OCI-LY3 (cell line): ENCODE data around the gene HTT.

ENCODE experiments used
- CTCF ChIP-seq: fragments of 200-600, 300-600 bp; sonication (generic); IDR thresholded peaks from 2 replicates; pipeline ENCODE4 v1.5.1; 2014; ENCODE audit warnings: antibody characterized with exemption, low read length, low read depth
- EZH2phosphoT487 ChIP-seq: fragments of 200-600 bp; shearing (Covaris generic); IDR thresholded peaks from 2 replicates; pipeline ENCODE4 v1.6.1; 2018; ENCODE audit warnings: antibody characterized with exemption, mixed run types, low read depth

- no peak for TF ChIP-seq CTCF
- no peak for TF ChIP-seq EZH2phosphoT487
Observed at GRCh38 chr4:3225071-3225850, 150.8 kb downstream of the HTT start.
